Body of pancreas (tissue), 4 donors: Measurements from ENCODE around the gene ACTN1.

Experiments
- CTCF ChIP-seq, 7 experiments: fragments of 450-650 bp in 4 of 7; fragments of 200-600 bp in 3 of 7; sonication (generic) in 3 of 7; IDR thresholded peaks; one replicate each; pipeline ENCODE4 v1.5.1; 2016 to 2019; ENCODE audit warnings: antibody characterized with exemption in 7 of 7
- POLR2A ChIP-seq, 3 donors: fragments of 450-650 bp; IDR thresholded peaks; one replicate each; pipeline ENCODE4 v1.6.1; 2016; ENCODE audit warnings: antibody characterized with exemption in 3 of 3, mild to moderate bottlenecking in 2 of 3

- no peak for TF ChIP-seq POLR2A (IDR thresholded peaks at IDR 0.05)
- no peak for TF ChIP-seq CTCF (IDR thresholded peaks at IDR 0.05)
Observed at GRCh38 chr14:68848253-68848652, 130.8 kb downstream of the ACTN1 start.
